Measurements from ENCODE around the gene RNF222.

RNF222 gene

DNA sequence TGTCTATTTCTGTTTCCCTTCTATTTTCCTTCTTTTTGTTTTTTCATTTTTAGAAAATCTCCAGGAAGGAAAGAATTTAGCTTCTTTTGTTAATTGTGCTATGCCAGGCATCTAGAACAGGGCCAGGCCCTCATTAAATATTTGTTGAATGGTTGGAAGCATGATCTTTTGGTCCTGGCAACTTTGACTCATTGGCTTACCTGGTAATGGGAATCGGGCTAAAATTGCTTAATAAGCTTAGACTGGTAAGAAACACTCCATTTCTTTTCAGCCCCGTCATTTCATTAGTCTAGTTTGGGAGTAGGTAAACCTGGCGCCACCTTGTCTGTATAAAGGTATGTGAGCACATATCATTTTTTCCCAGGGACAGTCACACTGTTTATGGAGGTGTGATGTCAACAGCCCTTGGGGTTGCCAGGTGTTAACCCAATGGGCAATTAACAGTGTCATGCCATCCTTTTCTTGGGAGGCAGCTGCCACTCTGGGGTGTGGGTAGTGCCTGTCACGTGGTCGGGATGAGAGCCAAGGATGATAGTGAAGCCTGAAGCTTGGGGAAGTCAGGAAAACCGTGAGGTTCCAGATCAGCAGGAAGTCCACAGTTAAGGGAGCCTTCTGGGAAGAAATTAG is 28.6 kb upstream of the RNF222 start:
- no peak for DNase-seq (ENCODE audit: insufficient read length, low spot score)
- TF ChIP-seq, protein P1, sequence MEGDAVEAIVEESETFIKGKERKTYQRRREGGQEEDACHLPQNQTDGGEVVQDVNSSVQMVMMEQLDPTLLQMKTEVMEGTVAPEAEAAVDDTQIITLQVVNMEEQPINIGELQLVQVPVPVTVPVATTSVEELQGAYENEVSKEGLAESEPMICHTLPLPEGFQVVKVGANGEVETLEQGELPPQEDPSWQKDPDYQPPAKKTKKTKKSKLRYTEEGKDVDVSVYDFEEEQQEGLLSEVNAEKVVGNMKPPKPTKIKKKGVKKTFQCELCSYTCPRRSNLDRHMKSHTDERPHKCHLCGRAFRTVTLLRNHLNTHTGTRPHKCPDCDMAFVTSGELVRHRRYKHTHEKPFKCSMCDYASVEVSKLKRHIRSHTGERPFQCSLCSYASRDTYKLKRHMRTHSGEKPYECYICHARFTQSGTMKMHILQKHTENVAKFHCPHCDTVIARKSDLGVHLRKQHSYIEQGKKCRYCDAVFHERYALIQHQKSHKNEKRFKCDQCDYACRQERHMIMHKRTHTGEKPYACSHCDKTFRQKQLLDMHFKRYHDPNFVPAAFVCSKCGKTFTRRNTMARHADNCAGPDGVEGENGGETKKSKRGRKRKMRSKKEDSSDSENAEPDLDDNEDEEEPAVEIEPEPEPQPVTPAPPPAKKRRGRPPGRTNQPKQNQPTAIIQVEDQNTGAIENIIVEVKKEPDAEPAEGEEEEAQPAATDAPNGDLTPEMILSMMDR (IDR thresholded peaks at IDR 0.05; ENCODE audit: insufficient read depth, missing control alignments), result no peak
- FAIRE-seq, result no peak

- FAIRE-seq (no peak), DNase-seq (ENCODE audit: insufficient read length, low spot score) (no peak)
- TF ChIP-seq, protein P1 (IDR thresholded peaks at IDR 0.05; ENCODE audit: insufficient read depth, missing control alignments), result no peak
These were observed 23.9 kb upstream of the RNF222 start for GRCh38 chr17:8421571-8421970.

DNA sequence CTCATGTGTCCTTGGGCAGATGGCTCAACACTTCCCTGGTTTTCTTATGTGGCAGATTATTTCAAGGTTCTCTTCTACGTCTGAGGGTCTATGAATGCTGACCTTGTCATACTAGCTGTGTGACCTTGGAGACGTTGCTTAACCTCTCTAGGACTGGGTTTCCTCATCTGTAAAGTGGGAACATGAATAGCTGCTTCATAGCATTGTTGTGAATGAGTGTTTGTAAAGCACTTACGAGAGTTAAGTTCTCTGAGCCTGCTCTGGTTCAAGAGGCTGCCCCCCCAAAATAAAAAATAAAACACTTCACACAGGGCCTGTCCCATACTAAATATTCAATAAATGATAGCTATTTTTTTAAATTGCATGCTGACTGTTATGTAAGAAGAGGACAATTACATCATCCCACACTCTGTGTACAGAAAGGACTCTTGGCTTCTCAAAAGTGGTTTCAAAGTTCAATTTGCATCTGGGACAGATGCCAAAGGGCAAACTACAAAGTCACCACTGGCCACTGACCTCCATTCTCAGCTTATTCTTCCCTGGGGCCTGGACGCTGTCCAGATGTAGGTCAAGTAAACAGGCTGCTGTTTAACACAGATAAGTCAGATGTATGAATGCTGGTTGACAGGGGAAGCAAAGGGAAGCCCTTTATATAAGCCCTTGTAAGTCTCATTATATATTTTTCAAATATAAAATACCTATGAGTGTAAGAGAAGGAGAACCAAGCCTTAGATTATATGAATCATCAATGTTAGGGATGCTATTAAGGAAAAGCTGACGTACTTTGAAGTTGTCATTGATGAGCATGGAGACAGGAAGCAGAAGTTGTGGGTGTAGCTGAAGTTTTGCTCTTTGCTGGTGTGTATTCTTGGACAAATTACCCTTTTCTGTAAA is 22.7 kb upstream of the RNF222 start:
- FAIRE-seq (no peak), DNase-seq (ENCODE audit: insufficient read length, low spot score) (no peak)
- TF ChIP-seq, protein P1 (IDR thresholded peaks at IDR 0.05; ENCODE audit: insufficient read depth, missing control alignments), result no peak

DNA sequence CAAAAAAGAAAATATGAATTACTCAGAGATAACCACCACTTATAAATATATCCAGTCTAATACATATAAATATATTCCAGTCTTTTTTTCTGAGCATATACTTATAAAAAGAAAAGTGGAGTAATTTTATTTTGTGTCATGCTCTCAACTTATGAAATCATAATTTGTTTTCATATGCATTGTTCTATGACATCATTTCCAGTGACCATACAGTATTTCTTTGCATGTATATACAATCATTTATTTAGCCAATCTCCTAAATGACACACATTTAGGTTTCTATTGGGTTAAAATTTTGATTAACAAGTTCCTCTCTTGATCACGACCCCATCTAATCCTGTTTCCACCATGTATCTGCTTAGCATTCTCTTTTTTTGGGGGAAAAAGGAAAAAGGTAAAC is 21.7 kb upstream of the RNF222 start:
- no peak for DNase-seq (ENCODE audit: insufficient read length, low spot score)
- FAIRE-seq, result no peak
- TF ChIP-seq, protein P1 (IDR thresholded peaks at IDR 0.05; ENCODE audit: insufficient read depth, missing control alignments), result no peak

DNA sequence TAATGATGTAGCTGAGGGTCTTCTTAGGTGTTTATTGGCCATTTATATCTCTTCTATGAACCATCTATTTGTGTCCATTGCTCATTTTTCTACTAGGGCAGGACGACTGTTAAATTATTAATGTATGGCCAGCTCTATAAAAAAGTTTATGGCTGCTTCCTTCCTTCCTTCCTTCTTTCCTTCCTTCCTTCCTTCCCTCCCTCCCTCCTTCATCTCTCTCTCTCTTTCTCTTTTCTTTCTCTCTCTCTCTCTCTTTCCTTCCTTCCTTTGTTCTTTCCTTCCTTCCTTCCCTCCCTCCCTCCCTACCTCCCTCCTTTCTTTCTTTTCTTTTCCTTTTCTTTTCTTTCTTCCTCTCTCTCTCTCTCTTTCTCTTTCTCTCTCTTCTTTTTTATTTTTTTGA is 20.8 kb upstream of the RNF222 start:
- no peak for FAIRE-seq
- TF ChIP-seq, protein P1 (IDR thresholded peaks at IDR 0.05; ENCODE audit: insufficient read depth, missing control alignments), result no peak
- DNase-seq (ENCODE audit: insufficient read length, low spot score), result no peak

DNA sequence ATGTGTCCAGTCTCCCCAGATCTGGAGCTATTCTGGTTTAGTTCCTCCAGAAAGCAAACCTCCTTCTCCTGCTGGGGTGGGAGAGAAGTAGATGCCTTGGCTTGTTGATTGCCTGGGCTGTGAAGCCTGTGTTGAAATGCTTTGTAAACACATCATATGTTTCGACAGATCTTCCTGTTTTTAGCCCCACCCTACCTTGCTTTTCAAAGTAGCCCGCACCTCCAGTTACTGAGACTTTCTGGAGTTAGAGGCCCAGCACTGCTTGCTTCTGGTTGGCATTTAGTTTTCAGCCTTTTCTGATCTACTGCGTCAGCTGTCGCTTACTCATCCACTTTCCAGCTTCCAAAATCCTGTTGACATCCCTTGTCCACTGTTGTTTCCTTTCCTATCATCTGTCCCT is 20.2 kb upstream of the RNF222 start:
- no peak for DNase-seq (ENCODE audit: insufficient read length, low spot score)
- FAIRE-seq, result no peak
- TF ChIP-seq, protein P1 (IDR thresholded peaks at IDR 0.05; ENCODE audit: insufficient read depth, missing control alignments), result no peak

GRCh38 chr17:8413938-8414337 is 16.3 kb upstream of the RNF222 start:
- DNase-seq (ENCODE audit: insufficient read length, low spot score), result no peak
- TF ChIP-seq, protein P1 (IDR thresholded peaks at IDR 0.05; ENCODE audit: insufficient read depth, missing control alignments), result no peak
- no peak for FAIRE-seq
